NCI-H1694 (cell line): ENCODE results near the gene PSMB11.

Experiments used
- DNase-seq: peaks from one replicate; lab custom pipeline; 2025; lab: John Stamatoyannopoulos, UW

Gene PSMB11

GRCh38 chr14:23043754-23044153 lies 1.7 kb downstream of the PSMB11 start:
- no peak for DNase-seq

GRCh38 chr14:23044840-23045239 lies 2.8 kb downstream of the PSMB11 start:
- no peak for DNase-seq

- no peak for DNase-seq
Measured at GRCh38 chr14:23045419-23046357, 3.7 kb downstream of the PSMB11 start.

GRCh38 chr14:23047034-23047634 lies 5.1 kb downstream of the PSMB11 start:
- DNase-seq = no peak

- no peak for DNase-seq
Measured at GRCh38 chr14:23047751-23048693, 6.0 kb downstream of the PSMB11 start.

- DNase-seq = no peak
Measured at GRCh38 chr14:23049011-23049410, 7.0 kb downstream of the PSMB11 start.

GRCh38 chr14:23051141-23052057 lies 9.4 kb downstream of the PSMB11 start:
- no peak for DNase-seq

- no peak for DNase-seq
Measured at GRCh38 chr14:23052182-23052623, 10.2 kb downstream of the PSMB11 start.

GRCh38 chr14:23052671-23053070 lies 10.7 kb downstream of the PSMB11 start:
- no peak for DNase-seq

- no peak for DNase-seq
Measured at GRCh38 chr14:23053426-23053825, 11.4 kb downstream of the PSMB11 start.

GRCh38 chr14:23054000-23054811 lies 12.2 kb downstream of the PSMB11 start:
- DNase-seq = no peak

GRCh38 chr14:23055147-23055550 lies 13.1 kb downstream of the PSMB11 start:
- DNase-seq = no peak

GRCh38 chr14:23055621-23056144 lies 13.7 kb downstream of the PSMB11 start:
- DNase-seq = no peak

GRCh38 chr14:23056145-23056955 lies 14.3 kb downstream of the PSMB11 start:
- no peak for DNase-seq

GRCh38 chr14:23056956-23057756 lies 15.1 kb downstream of the PSMB11 start, which contains the start of gene CDH24:
TSS of gene CDH24 (minus strand) at chr14:23057520. CDS start at chr14:23055733, 1,787 bp downstream.
- DNase-seq = no peak

GRCh38 chr14:23057757-23058653 lies 16.0 kb downstream of the PSMB11 start:
- no peak for DNase-seq
